OCI-LY1 (cell line): ENCODE results near the gene AKNAD1.

Source experiments
- EZH2 ChIP-seq: fragments of 200-600 bp; sonication (generic), shearing (Covaris generic); IDR thresholded peaks from 2 replicates; pipeline ENCODE4 v1.8.0; 2017; ENCODE audit warnings: borderline replicate concordance, mixed run types, mild to moderate bottlenecking, antibody characterized with exemption, low read length, moderate library complexity, mixed read lengths
- TF ChIP-seq, protein P1 (sequence below): fragments of 200-600 bp; sonication (generic), shearing (Covaris generic); IDR thresholded peaks from 2 replicates; pipeline ENCODE4 v1.5.1; 2017; ENCODE audit warnings: mild to moderate bottlenecking, antibody characterized with exemption, low read length, moderate library complexity, mixed read lengths

- TF ChIP-seq, protein P1, sequence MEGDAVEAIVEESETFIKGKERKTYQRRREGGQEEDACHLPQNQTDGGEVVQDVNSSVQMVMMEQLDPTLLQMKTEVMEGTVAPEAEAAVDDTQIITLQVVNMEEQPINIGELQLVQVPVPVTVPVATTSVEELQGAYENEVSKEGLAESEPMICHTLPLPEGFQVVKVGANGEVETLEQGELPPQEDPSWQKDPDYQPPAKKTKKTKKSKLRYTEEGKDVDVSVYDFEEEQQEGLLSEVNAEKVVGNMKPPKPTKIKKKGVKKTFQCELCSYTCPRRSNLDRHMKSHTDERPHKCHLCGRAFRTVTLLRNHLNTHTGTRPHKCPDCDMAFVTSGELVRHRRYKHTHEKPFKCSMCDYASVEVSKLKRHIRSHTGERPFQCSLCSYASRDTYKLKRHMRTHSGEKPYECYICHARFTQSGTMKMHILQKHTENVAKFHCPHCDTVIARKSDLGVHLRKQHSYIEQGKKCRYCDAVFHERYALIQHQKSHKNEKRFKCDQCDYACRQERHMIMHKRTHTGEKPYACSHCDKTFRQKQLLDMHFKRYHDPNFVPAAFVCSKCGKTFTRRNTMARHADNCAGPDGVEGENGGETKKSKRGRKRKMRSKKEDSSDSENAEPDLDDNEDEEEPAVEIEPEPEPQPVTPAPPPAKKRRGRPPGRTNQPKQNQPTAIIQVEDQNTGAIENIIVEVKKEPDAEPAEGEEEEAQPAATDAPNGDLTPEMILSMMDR, result no peak
- no peak for TF ChIP-seq EZH2
Observed at GRCh38 chr1:108792420-108792819, 64.5 kb downstream of the AKNAD1 start.
